ENCODE data around the gene SAMD14. TPM values are rescaled to one million over a fixed set of nuclear protein-coding genes. Genes with fewer than 3 reads are reported as not detected.

The SAMD14 gene
- total RNA-seq, 4 donors from 2014 or later = 0.39 TPM; not detected in 3

GRCh38 chr17:50139950-50140885 is 10.3 kb upstream of the SAMD14 start:
- intact Hi-C loops (cut with DNase I; ENCODE audit: low total_unique reads) = no loop called here
- H3K4me3 ChIP-seq (ENCODE audit: low read depth, poor library complexity, severe bottlenecking) = no peak overlapping the region
- peak in 1 of 2 donors; percentile 96 for DNase-seq (ENCODE audit: low spot score in 2 of 2)
- TF ChIP-seq, protein P1, sequence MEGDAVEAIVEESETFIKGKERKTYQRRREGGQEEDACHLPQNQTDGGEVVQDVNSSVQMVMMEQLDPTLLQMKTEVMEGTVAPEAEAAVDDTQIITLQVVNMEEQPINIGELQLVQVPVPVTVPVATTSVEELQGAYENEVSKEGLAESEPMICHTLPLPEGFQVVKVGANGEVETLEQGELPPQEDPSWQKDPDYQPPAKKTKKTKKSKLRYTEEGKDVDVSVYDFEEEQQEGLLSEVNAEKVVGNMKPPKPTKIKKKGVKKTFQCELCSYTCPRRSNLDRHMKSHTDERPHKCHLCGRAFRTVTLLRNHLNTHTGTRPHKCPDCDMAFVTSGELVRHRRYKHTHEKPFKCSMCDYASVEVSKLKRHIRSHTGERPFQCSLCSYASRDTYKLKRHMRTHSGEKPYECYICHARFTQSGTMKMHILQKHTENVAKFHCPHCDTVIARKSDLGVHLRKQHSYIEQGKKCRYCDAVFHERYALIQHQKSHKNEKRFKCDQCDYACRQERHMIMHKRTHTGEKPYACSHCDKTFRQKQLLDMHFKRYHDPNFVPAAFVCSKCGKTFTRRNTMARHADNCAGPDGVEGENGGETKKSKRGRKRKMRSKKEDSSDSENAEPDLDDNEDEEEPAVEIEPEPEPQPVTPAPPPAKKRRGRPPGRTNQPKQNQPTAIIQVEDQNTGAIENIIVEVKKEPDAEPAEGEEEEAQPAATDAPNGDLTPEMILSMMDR (IDR thresholded peaks at IDR 0.05) = peak in 2 of 3 donors; percentile 57 to 94
- no peak for TF ChIP-seq POLR2A (IDR thresholded peaks at IDR 0.05)
- 45% methylated on average over 19 of the region's 19 CpGs for WGBS, 2 donors

DNA sequence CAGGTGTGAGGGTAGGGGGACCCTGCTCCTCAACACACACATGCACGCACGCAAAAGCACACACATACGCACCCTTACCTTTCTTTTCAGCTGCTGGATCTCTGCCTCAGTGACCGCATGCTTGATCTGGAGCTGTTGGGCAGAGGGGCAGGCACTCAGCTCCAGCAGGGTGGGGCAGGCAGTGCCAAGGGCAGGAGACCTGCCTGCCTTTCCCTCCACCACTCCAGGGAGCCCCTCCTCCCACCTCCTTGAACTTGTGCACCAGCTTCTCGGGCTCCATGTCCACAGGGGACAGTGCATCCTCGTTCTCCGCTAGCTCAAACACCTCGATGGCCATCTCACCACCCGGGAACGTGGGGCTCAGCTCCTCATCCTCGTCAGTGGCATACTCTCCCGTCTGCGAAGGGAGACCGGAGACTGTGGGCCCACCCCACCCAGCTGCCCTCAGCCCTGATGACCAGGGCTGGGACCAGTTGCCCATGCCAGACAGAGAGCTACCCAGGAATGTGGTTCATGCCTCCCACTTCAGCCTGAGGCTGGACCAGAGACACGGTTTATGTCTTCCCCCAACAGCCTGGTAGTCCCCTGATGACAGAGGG is 9.3 kb upstream of the SAMD14 start:
- H3K4me3 ChIP-seq (ENCODE audit: low read depth, poor library complexity, severe bottlenecking) = no peak overlapping the region
- 85 to 87% methylated on average over 15 of the region's 15 CpGs for WGBS, 2 donors
- TF ChIP-seq POLR2A (IDR thresholded peaks at IDR 0.05) = no peak
- TF ChIP-seq, protein P1 (IDR thresholded peaks at IDR 0.05) = no peak
- no peak for DNase-seq (ENCODE audit: low spot score in 2 of 2)
- intact Hi-C loops (cut with DNase I; ENCODE audit: low total_unique reads) = no loop called here

- no peak for TF ChIP-seq POLR2A (IDR thresholded peaks at IDR 0.05)
- TF ChIP-seq, protein P1 (IDR thresholded peaks at IDR 0.05) = no peak
- DNase-seq (ENCODE audit: low spot score in 2 of 2) = no peak
- 86 to 88% methylated on average over 4 of the region's 4 CpGs for WGBS, 2 donors
- no peak overlapping the region for H3K4me3 ChIP-seq (ENCODE audit: low read depth, poor library complexity, severe bottlenecking)
- intact Hi-C loops (cut with DNase I; ENCODE audit: low total_unique reads) = no loop called here
Observed at GRCh38 chr17:50137042-50137441, 7.1 kb upstream of the SAMD14 start.

DNA sequence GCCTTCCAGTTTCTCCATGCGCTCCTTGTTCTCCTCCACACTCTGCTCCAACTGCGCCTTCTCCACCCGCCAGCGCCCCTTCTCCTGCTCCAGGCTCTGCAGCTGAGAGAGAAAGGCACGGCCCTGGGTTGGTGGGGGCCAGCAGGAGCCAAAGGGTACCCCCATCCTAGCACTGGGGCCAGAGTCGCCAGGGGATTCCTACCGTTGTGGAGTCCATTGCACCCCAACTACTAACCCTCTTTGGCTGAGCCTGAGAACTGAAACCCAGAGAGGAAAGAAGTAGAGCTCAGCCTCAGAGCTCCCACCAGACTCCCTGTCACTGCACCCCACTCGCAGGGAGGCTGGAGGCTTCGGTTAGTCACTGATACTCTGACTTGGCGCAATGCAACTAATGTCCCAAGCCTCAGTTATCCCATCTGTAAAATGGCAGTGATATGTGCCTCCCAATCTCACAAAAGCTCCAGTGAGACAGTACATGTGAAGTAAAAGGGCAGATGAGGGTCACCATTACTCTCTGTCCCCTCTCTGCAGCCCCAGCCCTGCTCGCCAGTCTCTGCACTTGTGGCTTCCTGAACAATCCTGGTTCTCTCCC is 6.2 kb upstream of the SAMD14 start:
- H3K4me3 ChIP-seq (ENCODE audit: low read depth, poor library complexity, severe bottlenecking) = no peak overlapping the region
- DNase-seq (ENCODE audit: low spot score in 2 of 2) = no peak
- TF ChIP-seq, protein P1 (IDR thresholded peaks at IDR 0.05) = no peak
- no peak for TF ChIP-seq POLR2A (IDR thresholded peaks at IDR 0.05)
- intact Hi-C loops (cut with DNase I; ENCODE audit: low total_unique reads) = no loop called here
- WGBS, 2 donors = 89 to 93% methylated on average over 11 of the region's 11 CpGs

GRCh38 chr17:50135316-50136095 is 5.5 kb upstream of the SAMD14 start:
- intact Hi-C loops (cut with DNase I; ENCODE audit: low total_unique reads) = no loop called here
- TF ChIP-seq, protein P1 (IDR thresholded peaks at IDR 0.05) = no peak
- no peak for TF ChIP-seq POLR2A (IDR thresholded peaks at IDR 0.05)
- H3K4me3 ChIP-seq (ENCODE audit: low read depth, poor library complexity, severe bottlenecking) = no peak overlapping the region
- WGBS, 2 donors = 84% methylated on average over 14 to 16 of the region's 16 CpGs
- no peak for DNase-seq (ENCODE audit: low spot score in 2 of 2)

Measured in lower leg skin (tissue), 4 donors.